HCT116 (cell line): ENCODE results near the gene PGM2L1. TPM values are rescaled to one million over a fixed set of nuclear protein-coding genes. Genes with fewer than 3 reads are reported as not detected.

ENCODE experiments used
- ATAC-seq: fragments of 200-7000 bp; cut with Tn5 transposase; 2 replicates; pipeline ENCODE4 v1.9.1; 2020; ENCODE audit warnings: mild to moderate bottlenecking, moderate library complexity
- BruUV-seq: library from RNA; stranded (reverse); fragments of 400-500 nt; replicated peaks from 2 replicates; lab custom pipeline; 2021; lab: Mats Ljungman, UMichigan
- CTCF ChIA-PET: fragments of 300-600 bp; sonication (Branson Sonifier 250); formaldehyde crosslinking; loops from one replicate; lab custom pipeline; 2021; ENCODE audit warnings: antibody characterized with exemption; lab: Charles Lee
- POLR2A ChIA-PET: fragments of 300-600, 350-600 bp; sonication (Branson Sonifier 250); formaldehyde crosslinking; loops from one replicate; lab custom pipeline; 2021; ENCODE audit warnings: antibody characterized with exemption; lab: Charles Lee
- RAD21 ChIA-PET, 2 experiments: fragments of 300-600 bp; sonication (Branson Sonifier 250); formaldehyde crosslinking; loops; one replicate each; lab custom pipeline; 2023; ENCODE audit warnings: low total read pairs in 2 of 2; ENCODE audit not compliant: uncharacterized antibody in 2 of 2, unreplicated experiment in 2 of 2, low non-redundant PET in 1 of 2; lab: Charles Lee
- DNase-seq: peaks from one replicate; pipeline ENCODE4 v3.0.0-alpha.2; 2010; ENCODE audit warnings: low read depth, low spot score
- H2AFZ ChIP-seq: fragments of 200-600 bp; shearing (Covaris generic), sonication (generic); 2 replicates; pipeline ENCODE4 v1.6.1; 2017; ENCODE audit warnings: low read depth, mixed run types, mixed read lengths, antibody characterized with exemption, low read length; ENCODE audit not compliant: poor library complexity, severe bottlenecking
- H3K27ac ChIP-seq: 2 replicates; pipeline ENCODE4 v1.5.1; 2012; ENCODE audit warnings: low read depth, low read length
- H3K27me3 ChIP-seq: fragments of 200-600 bp; sonication (generic); 2 replicates; pipeline ENCODE4 v1.6.1; 2016; ENCODE audit warnings: mixed run types, low read length, mixed read lengths; ENCODE audit not compliant: insufficient read depth
- H3K36me3 ChIP-seq, 2 experiments: fragments of 200-500 bp in 1 of 2; fragments of 200-600 bp in 1 of 2; sonication (Bioruptor generic) in 1 of 2; sonication (generic) in 1 of 2; 2 replicates each; pipeline versions ENCODE4 v1.5.1 to v1.6.1; 2014 to 2016; ENCODE audit warnings: low read length in 2 of 2, inconsistent platforms in 1 of 2, mixed read lengths in 1 of 2, mixed run types in 1 of 2; ENCODE audit not compliant: insufficient read depth in 2 of 2, control insufficient read depth in 1 of 2
- H3K4me1 ChIP-seq, 2 experiments: fragments of 200-600 bp in 1 of 2; sonication (generic) in 1 of 2; 2 replicates each; pipeline versions ENCODE4 v1.5.1 to v1.6.1; 2012 to 2017; ENCODE audit warnings: low read length in 2 of 2, inconsistent platforms in 1 of 2, mild to moderate bottlenecking in 1 of 2, mixed read lengths in 1 of 2, mixed run types in 1 of 2, moderate library complexity in 1 of 2; ENCODE audit not compliant: insufficient read depth in 2 of 2, control insufficient read depth in 1 of 2
- H3K4me2 ChIP-seq: fragments of 200-600 bp; sonication (generic); 2 replicates; pipeline ENCODE4 v1.6.1; 2017; ENCODE audit warnings: mixed run types, low read length, mixed read lengths
- H3K4me3 ChIP-seq, 2 experiments: fragments of 200-600 bp in 1 of 2; sonication (generic) in 1 of 2; replicated peaks in 1 of 2; 2 replicates each; pipeline ENCODE4 v1.5.1; 2011 to 2016; ENCODE audit warnings: low read length in 2 of 2, control low read depth in 1 of 2, low read depth in 1 of 2, mild to moderate bottlenecking in 1 of 2, mixed read lengths in 1 of 2, mixed run types in 1 of 2
- H3K79me2 ChIP-seq: fragments of 200-600 bp; sonication (generic); 2 replicates; pipeline ENCODE4 v1.6.1; 2017; ENCODE audit warnings: mild to moderate bottlenecking, mixed run types, low read length, moderate library complexity, mixed read lengths; ENCODE audit not compliant: insufficient read depth
- H3K9ac ChIP-seq: fragments of 200-600 bp; sonication (generic); 2 replicates; pipeline ENCODE4 v1.6.1; 2016; ENCODE audit warnings: low read length, mixed read lengths
- H3K9me2 ChIP-seq: fragments of 200-600 bp; sonication (generic), shearing (Covaris generic); 2 replicates; pipeline ENCODE4 v1.6.1; 2017; ENCODE audit warnings: mixed run types, mild to moderate bottlenecking, moderate library complexity; ENCODE audit not compliant: insufficient read depth
- H3K9me3 ChIP-seq, 2 experiments: fragments of 200-500 bp in 1 of 2; fragments of 200-600 bp in 1 of 2; sonication (Bioruptor generic) in 1 of 2; sonication (generic) in 1 of 2; 2 replicates each; pipeline ENCODE4 v1.6.1; 2014 to 2017; ENCODE audit warnings: low read length in 2 of 2, mixed read lengths in 2 of 2, inconsistent platforms in 1 of 2, low read depth in 1 of 2, mild to moderate bottlenecking in 1 of 2, mixed run types in 1 of 2, moderate library complexity in 1 of 2; ENCODE audit not compliant: control insufficient read depth in 1 of 2, insufficient read depth in 1 of 2
- H4K20me1 ChIP-seq: fragments of 200-600 bp; sonication (generic), shearing (Covaris generic); 2 replicates; pipeline ENCODE4 v1.6.1; 2017; ENCODE audit warnings: mixed run types, mild to moderate bottlenecking, moderate library complexity; ENCODE audit not compliant: insufficient read depth
- ATF3 ChIP-seq: IDR thresholded peaks from 2 replicates; pipeline ENCODE4 v1.6.1; 2012
- CBX3 ChIP-seq: IDR thresholded peaks from 2 replicates; pipeline ENCODE4 v1.6.1; 2012; ENCODE audit warnings: low read depth
- CEBPB ChIP-seq: IDR thresholded peaks from 2 replicates; pipeline ENCODE4 v1.6.1; 2012; ENCODE audit warnings: low read depth
- CTCF ChIP-seq, 3 experiments: fragments of 200-600 bp in 1 of 3; sonication (generic) in 1 of 3; IDR thresholded peaks in 2 of 3; conservative IDR thresholded peaks in 1 of 3; 2 replicates each; pipeline ENCODE4 v1.5.1; 2012 to 2017; ENCODE audit warnings: low read depth in 2 of 3, low read length in 2 of 3, antibody characterized with exemption in 1 of 3, borderline replicate concordance in 1 of 3, control low read depth in 1 of 3, mild to moderate bottlenecking in 1 of 3, mixed read lengths in 1 of 3, mixed run types in 1 of 3, moderate library complexity in 1 of 3; ENCODE audit not compliant: insufficient read depth in 1 of 3
- ELF1 ChIP-seq: IDR thresholded peaks from 2 replicates; pipeline ENCODE4 v1.6.1; 2012; ENCODE audit warnings: low read depth, borderline replicate concordance
- EZH2 ChIP-seq: fragments of 200-600 bp; sonication (generic); IDR thresholded peaks from 2 replicates; pipeline ENCODE4 v1.6.1; 2017; ENCODE audit warnings: antibody characterized with exemption, mixed run types
- EZH2phosphoT487 ChIP-seq: fragments of 200-600 bp; IDR thresholded peaks from 2 replicates; pipeline ENCODE4 v1.6.1; 2018; ENCODE audit warnings: antibody characterized with exemption, borderline replicate concordance
- MAX ChIP-seq: IDR thresholded peaks from 2 replicates; pipeline ENCODE4 v1.6.1; 2012
- REST ChIP-seq: IDR thresholded peaks from 2 replicates; pipeline ENCODE4 v1.6.1; 2012; ENCODE audit warnings: low read depth
- YY1 ChIP-seq: IDR thresholded peaks from 2 replicates; pipeline ENCODE4 v1.6.1; 2011; ENCODE audit warnings: low read length, low read depth, moderate library complexity, mild to moderate bottlenecking; ENCODE audit not compliant: insufficient replicate concordance; ENCODE audit errors: extremely low read depth
- ZFX ChIP-seq: fragments of 450-650 bp; IDR thresholded peaks from 2 replicates; pipeline ENCODE4 v1.6.1; 2017
- ZNF274 ChIP-seq: fragments of 200-500 bp; sonication (Bioruptor generic); IDR thresholded peaks from 2 replicates; pipeline ENCODE4 v1.6.1; 2014; ENCODE audit warnings: mild to moderate bottlenecking, low read depth, low read length, inconsistent platforms
- intact Hi-C: fragments of 100-400 bp; cut with micrococcal nuclease; formaldehyde crosslinking; loops from 2 replicates; pipeline ENCODE4 v1.10.0; 2022
- total RNA-seq: library from RNA; stranded (reverse); gene quantifications from one replicate; pipeline ENCODE4 v1.2.1, GENCODE V29; 2021; ENCODE audit not compliant: unreplicated experiment

The PGM2L1 gene
- total RNA-seq, 1 experiment from 2014 or later = 4.9 TPM

GRCh38 chr11:74282421-74282820, 115.8 kb downstream of the PGM2L1 start:
- Histone ChIP-seq H3K9ac (no peak overlapping the region), H3K4me3 (no peak overlapping the region), H3K9me2 (no peaks in the 10 kb centered on the region), H3K9me3 (no peaks in the 10 kb centered on the region), H3K27me3 (no peaks in the 10 kb centered on the region), H2AFZ (no peak overlapping the region), H3K27ac (no peak overlapping the region), H3K4me1 (peaks cover 0 to 8% of the 10 kb centered on the region in 2 experiments; a peak in 1 of 4 replicates), H3K4me2 (no peak overlapping the region), H3K36me3 (no peaks in the 10 kb centered on the region), H3K79me2 (no peaks in the 10 kb centered on the region), H4K20me1 (no peaks in the 10 kb centered on the region)
- ATAC-seq (no peak), DNase-seq (no peak)
- no peak for TF ChIP-seq EZH2
- no peak for TF ChIP-seq EZH2phosphoT487
- TF ChIP-seq CEBPB = no peak
- TF ChIP-seq YY1 = no peak
- TF ChIP-seq CBX3 = no peak
- TF ChIP-seq ELF1 = no peak
- TF ChIP-seq MAX = no peak
- TF ChIP-seq REST = no peak
- no peak for TF ChIP-seq ZNF274
- TF ChIP-seq CTCF (IDR thresholded peaks at IDR 0.05 in 2 of 3, conservative IDR thresholded peaks at IDR 0.05 in 1 of 3; ENCODE audit: borderline replicate concordance in 1 of 3, insufficient read depth in 1 of 3, low read depth in 2 of 3, low read length in 2 of 3) = no peak
- TF ChIP-seq ZFX = no peak
- TF ChIP-seq ATF3 = no peak
- BruUV-seq = no TSS peak
- intact Hi-C loops = no loop called here
- ChIA-PET POLR2A (no interaction called here), RAD21 (no interaction called here), CTCF (no interaction called here)
